HK-2 (cell line): ENCODE measurements around the gene KRTAP5-8.
"Not testable (repeated sequence)": the region's sequence is repeated elsewhere in the genome, so short reads cannot be mapped to it uniquely, and the experiment has no call there.

ENCODE experiments used
- DNase-seq: peaks from one replicate; pipeline ENCODE4 v3.0.0-alpha.2; 2018; ENCODE audit not compliant: unreplicated experiment

Gene KRTAP5-8

DNA sequence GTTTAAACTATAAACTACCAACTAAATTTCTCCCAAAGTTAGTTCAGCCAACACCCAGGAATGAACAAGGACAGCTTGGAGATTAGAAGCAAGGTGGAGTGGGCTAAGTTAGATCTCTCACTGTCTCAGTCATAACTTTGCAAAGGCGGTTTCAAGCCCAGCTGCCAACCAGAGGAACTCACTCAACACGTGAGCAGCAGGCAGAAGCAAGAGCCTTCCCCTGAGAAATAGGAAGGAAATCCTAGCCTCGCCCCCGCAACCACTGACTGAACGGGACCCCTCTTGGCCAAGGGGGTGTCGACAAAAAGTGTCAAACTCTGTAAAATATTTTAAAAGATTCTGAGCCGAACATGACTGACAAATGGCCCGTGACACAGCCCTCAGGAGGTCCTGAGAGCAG lies 6.0 kb downstream of the KRTAP5-8 start:
- no peak for DNase-seq

GRCh38 chr11:71544525-71545214 lies 6.8 kb downstream of the KRTAP5-8 start:
- no peak for DNase-seq

- DNase-seq: no peak
Observed at GRCh38 chr11:71545405-71545966, 7.7 kb downstream of the KRTAP5-8 start.

DNA sequence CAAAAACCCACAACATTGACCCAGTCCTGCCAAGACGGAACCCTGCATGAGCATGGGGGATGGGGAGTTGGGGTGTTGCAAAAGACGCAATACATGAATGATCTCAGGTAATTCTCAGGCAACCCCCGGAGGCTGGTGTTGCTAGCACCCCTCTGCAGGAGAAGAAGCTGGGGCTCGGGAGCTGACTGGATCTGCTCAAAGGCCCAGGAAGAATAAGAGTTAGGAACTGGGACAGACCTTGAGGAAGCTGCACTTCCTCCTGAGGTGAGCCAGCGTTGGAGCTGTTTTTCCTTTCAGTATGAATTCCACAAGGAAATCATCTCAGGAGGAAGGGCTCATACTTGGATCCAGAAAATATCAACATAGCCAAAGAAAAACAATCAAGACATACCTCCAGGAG lies 10.3 kb downstream of the KRTAP5-8 start, which contains the start of gene KRTAP5-9:
Gene KRTAP5-9, plus strand, starts transcription at position 301 of the 400 bp plus-strand sequence. CDS start 238 bp downstream, outside the sequence.
- DNase-seq: no peak

- no peak for DNase-seq
Observed at GRCh38 chr11:71548716-71549151, 10.9 kb downstream of the KRTAP5-8 start.

- no peak for DNase-seq
Observed at GRCh38 chr11:71551711-71552110, 13.9 kb downstream of the KRTAP5-8 start.

- DNase-seq: no peak
Observed at GRCh38 chr11:71554996-71555395, 17.2 kb downstream of the KRTAP5-8 start.

DNA sequence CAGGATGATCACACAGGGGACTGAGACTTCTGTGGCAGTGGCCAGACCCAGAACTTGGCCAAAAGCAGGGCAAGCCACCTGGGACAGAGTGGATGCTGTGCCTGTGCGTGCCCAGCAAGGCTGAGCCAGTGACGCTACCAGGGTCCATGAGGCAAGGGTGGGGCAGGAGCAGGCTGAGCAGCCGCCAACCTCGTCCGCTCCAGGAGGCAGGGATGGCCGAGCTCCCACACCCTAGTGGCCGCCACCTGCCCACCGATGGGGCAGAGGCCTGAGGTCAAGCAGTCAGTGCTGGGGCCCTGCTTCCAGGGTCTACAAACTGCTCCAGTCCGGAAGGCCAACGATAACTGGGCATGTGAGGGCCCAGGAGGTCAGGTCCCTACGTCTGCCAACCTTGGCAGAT lies 17.7 kb downstream of the KRTAP5-8 start:
- no peak for DNase-seq

DNA sequence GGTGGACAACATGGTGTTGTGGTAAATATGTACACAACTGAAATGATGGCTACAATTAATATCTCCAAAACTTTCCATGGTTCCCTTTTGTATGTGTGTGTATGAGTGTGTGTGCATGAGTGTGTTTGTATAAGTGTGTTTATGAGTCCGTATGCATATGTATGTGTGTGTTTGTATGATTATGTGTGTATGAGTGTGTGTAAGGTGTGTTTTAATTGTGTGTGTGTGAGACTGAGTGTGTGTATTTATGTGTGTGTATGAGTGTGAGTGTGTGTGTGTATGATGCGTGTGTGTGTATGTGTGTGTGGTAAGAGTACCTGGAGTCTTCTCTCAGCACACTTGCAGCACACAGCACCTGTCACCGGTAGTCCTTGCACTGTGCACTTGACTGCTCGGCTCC lies 18.2 kb downstream of the KRTAP5-8 start:
- DNase-seq: no peak

GRCh38 chr11:71557257-71557656 lies 19.4 kb downstream of the KRTAP5-8 start:
- DNase-seq: no peak

- DNase-seq: no peak
Observed at GRCh38 chr11:71558996-71559395, 21.2 kb downstream of the KRTAP5-8 start.

GRCh38 chr11:71562120-71562519 lies 24.3 kb downstream of the KRTAP5-8 start:
- DNase-seq: no peak

DNA sequence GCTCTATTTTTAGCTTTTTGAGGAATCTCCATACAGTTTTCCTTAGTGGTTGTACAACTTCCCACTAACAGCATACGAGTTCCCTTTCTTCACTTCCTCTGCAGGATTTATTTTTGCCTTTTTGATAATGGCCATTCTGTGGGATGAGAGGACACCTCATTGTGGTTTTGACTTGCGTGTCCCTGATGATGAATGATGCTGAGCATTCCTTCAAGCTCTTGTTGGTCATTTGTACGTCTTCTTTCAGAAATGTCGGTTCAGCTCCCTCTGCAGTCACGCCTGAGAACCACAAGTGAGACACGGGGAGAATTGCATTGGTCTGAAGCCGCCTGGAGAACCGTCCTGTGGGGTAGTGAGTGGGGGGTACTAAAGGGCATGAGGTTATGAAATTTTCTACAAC lies 25.6 kb downstream of the KRTAP5-8 start:
- DNase-seq: peak; percentile 24

- no peak for DNase-seq
Observed at GRCh38 chr11:71564430-71564829, 26.6 kb downstream of the KRTAP5-8 start.

DNA sequence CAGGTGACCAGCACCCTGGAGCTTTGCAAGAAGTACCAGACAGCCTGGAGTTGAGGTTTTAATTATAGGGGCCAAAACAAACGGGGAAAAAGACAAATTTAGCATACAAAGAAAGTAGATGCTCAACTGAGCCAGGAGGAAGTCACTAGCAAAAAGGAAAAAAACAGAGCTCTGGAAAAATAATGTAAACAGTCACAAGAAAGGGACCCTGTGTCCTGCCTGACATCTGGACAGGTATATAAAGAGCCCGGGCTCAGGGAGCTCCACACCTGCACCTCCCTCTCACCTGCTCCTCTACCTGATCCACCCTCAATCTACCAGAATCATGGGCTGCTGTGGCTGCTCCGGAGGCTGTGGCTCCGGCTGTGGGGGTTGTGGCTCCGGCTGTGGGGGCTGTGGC lies 27.4 kb downstream of the KRTAP5-8 start, which contains the start of gene KRTAP5-10:
Gene KRTAP5-10, plus strand, starts transcription at position 301 of the 400 bp plus-strand sequence. Its CDS starts 25 bp downstream, at position 326.
- no peak for DNase-seq

GRCh38 chr11:71566081-71566620 lies 28.3 kb downstream of the KRTAP5-8 start:
- DNase-seq: no peak

GRCh38 chr11:71566626-71567599 lies 29.1 kb downstream of the KRTAP5-8 start:
- DNase-seq: not testable (repeated sequence)

- not testable (repeated sequence) for DNase-seq
Observed at GRCh38 chr11:71567633-71568032, 29.8 kb downstream of the KRTAP5-8 start.

GRCh38 chr11:71568704-71569349 lies 31.0 kb downstream of the KRTAP5-8 start:
- DNase-seq: no peak

DNA sequence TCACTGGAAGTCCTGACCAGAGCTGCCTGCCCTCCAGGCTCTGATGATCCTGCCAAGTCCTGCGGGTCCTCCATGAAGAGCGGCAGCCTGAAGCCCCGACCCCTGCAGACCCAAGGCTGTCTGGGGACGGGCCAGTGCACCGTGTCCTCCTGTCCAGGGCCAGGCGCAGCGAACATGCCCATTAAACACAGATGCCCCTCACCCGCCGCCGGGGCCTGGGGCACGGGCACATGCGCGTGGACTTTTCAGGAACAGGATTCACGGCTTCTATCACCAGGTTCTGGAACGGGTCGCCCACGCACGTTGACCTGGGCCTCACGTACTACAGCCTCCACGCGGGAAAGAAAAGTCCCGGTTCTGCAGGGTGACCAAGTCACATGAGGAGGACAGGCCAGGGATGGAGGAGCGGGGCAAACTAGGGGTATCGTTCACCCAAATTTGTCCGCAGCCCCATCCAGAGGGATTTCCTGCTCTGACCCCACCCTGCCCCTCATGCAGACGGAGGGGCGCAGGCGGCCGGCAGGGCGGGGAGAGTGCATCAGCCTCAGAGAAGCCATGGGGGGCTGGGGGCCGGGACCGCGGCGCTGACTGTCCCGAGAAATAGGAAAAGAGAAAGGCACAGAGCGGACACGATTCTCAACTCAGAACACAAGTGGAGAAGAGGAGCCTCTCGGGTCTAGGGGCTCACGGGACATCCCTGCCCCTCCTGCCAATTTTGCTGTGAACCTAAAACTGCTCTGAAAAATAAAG lies 33.5 kb downstream of the KRTAP5-8 start:
- DNase-seq: not testable (repeated sequence)

GRCh38 chr11:71572811-71573210 lies 35.0 kb downstream of the KRTAP5-8 start:
- DNase-seq: no peak
